Aorta (tissue), 5 donors: ENCODE results near the gene CREB5. TPM values are rescaled to one million over a fixed set of nuclear protein-coding genes. Genes with fewer than 3 reads are reported as not detected.

ENCODE experiments used
- ATAC-seq: fragments of 200-7000 bp; cut with Tn5 transposase; one replicate; pipeline ENCODE4 v1.9.1; 2022; ENCODE audit warnings: moderate library complexity; ENCODE audit not compliant: low FRiP score
- DNase-seq, 2 donors: peaks; one replicate each; pipeline ENCODE4 v3.0.0-alpha.2; 2020
- H3K27ac ChIP-seq, 2 donors: one replicate each; pipeline ENCODE4 v1.5.1; 2013; ENCODE audit warnings: low read length in 2 of 2, mild to moderate bottlenecking in 2 of 2, moderate library complexity in 2 of 2, control low read depth in 1 of 2, inconsistent platforms in 1 of 2, low read depth in 1 of 2
- H3K27me3 ChIP-seq, 2 donors: one replicate each; pipeline ENCODE4 v1.6.1; 2013; ENCODE audit warnings: control low read depth in 1 of 2, low read length in 1 of 2, mild to moderate bottlenecking in 1 of 2, moderate library complexity in 1 of 2; ENCODE audit not compliant: insufficient read depth in 2 of 2, control insufficient read depth in 1 of 2
- H3K36me3 ChIP-seq, 2 donors: one replicate each; pipeline ENCODE4 v1.6.1; 2013; ENCODE audit warnings: control low read depth in 1 of 2, low read length in 1 of 2, mild to moderate bottlenecking in 1 of 2; ENCODE audit not compliant: insufficient read depth in 2 of 2, control insufficient read depth in 1 of 2
- H3K4me1 ChIP-seq, 2 donors: one replicate each; pipeline ENCODE4 v1.6.1; 2013; ENCODE audit warnings: low read length in 2 of 2, control low read depth in 1 of 2, mild to moderate bottlenecking in 1 of 2, moderate library complexity in 1 of 2; ENCODE audit not compliant: insufficient read depth in 2 of 2, control insufficient read depth in 1 of 2
- H3K4me3 ChIP-seq, 2 donors: one replicate each; pipeline ENCODE4 v1.5.1; 2013; ENCODE audit warnings: low read length in 2 of 2, control low read depth in 1 of 2, mild to moderate bottlenecking in 1 of 2
- H3K9me3 ChIP-seq: one replicate; pipeline ENCODE4 v1.6.1; 2013; ENCODE audit warnings: mild to moderate bottlenecking, low read length; ENCODE audit not compliant: control insufficient read depth
- WGBS, 2 donors: extraction: QIAGEN DNeasy Blood & Tissue Kit; methylation state at CpG; one replicate each; pipeline ENCODE4 v1.1.7; 2013; 5-methylcytosine and 5-hydroxymethylcytosine counted together
- intact Hi-C, 2 donors: fragments of 100-400 bp; cut with DNase I; formaldehyde crosslinking; loops; one replicate each; pipeline versions ENCODE4 v1.14.2 to v1.15.0; 2022
- polyA plus RNA-seq, 2 donors: library from polyadenylated mRNA; stranded (reverse); fragments of 200-250 nt; gene quantifications; one replicate each; pipeline ENCODE4 v1.2.3, GENCODE V29; 2013
- total RNA-seq, 2 donors: library from RNA; stranded (reverse); fragmentation: NEBNext Ultra II Directional; extraction: Animal tissue kit (Norgen Biotek cat#: 25700); gene quantifications; one replicate each; pipeline ENCODE4 v1.2.1, GENCODE V29; 2021
- donor health status: healthy with polysubstance abuse.
- donor health status: Bipolar disorder and iron deficiency.
- donor health status: DM: no; HTN: no; CAD: no.
- donor health status: DM: no; HTN: no; CAD: no.
- donor health status: DM: yes; HTN: yes; CAD: no.

The CREB5 gene
- total and polyA plus RNA-seq, 4 donors = 2.6 to 57.1 (median 17.9) TPM

- DNase-seq = no peak
- Histone ChIP-seq H3K36me3 (no peaks in the 10 kb centered on the region), H3K4me3 (no peak overlapping the region), H3K4me1 (peaks cover 0 to 3% of the 10 kb centered on the region in 2 donors), H3K27me3 (no peaks in the 10 kb centered on the region), H3K9me3 (no peaks in the 10 kb centered on the region), H3K27ac (no peak overlapping the region)
- no peak for ATAC-seq
- intact Hi-C loops = no loop called here
Observed at GRCh38 chr7:28787106-28787505, 374.8 kb downstream of the CREB5 start.

- H3K9me3 ChIP-seq = no peaks in the 10 kb centered on the region
- H3K27me3 ChIP-seq = no peaks in the 10 kb centered on the region
- H3K27ac ChIP-seq = no peak overlapping the region
- no peak overlapping the region for H3K4me3 ChIP-seq
- 52 to 61% methylated on average over 4 of the region's 4 CpGs for WGBS, 2 donors
- DNase-seq = no peak
- no peaks in the 10 kb centered on the region for H3K4me1 ChIP-seq
- ATAC-seq = no peak
- H3K36me3 ChIP-seq = no peaks in the 10 kb centered on the region
- intact Hi-C loops = no loop called here
Observed at GRCh38 chr7:28790467-28790866, 378.1 kb downstream of the CREB5 start.

- Histone ChIP-seq H3K36me3 (no peaks in the 10 kb centered on the region), H3K4me1 (no peaks in the 10 kb centered on the region), H3K4me3 (no peak overlapping the region), H3K9me3 (no peaks in the 10 kb centered on the region), H3K27me3 (no peaks in the 10 kb centered on the region), H3K27ac (no peak overlapping the region)
- DNase-seq = no peak
- WGBS, 2 donors = 97 to 98% methylated on average over 2 of the region's 2 CpGs
- no peak for ATAC-seq
- intact Hi-C loops = no loop called here
Observed at GRCh38 chr7:28792858-28793257, 380.5 kb downstream of the CREB5 start.

- no peaks in the 10 kb centered on the region for H3K27me3 ChIP-seq
- ATAC-seq (no peak), DNase-seq (no peak)
- H3K36me3 ChIP-seq = no peaks in the 10 kb centered on the region
- intact Hi-C loops = no loop called here
- H3K4me1 ChIP-seq = no peaks in the 10 kb centered on the region
- no peaks in the 10 kb centered on the region for H3K9me3 ChIP-seq
- H3K27ac ChIP-seq = no peak overlapping the region
- 92 to 94% methylated on average over 9 of the region's 9 CpGs for WGBS, 2 donors
- no peak overlapping the region for H3K4me3 ChIP-seq
Observed at GRCh38 chr7:28793381-28794085, 381.2 kb downstream of the CREB5 start.

GRCh38 chr7:28798274-28798673 is 386.0 kb downstream of the CREB5 start:
- Histone ChIP-seq H3K4me3 (no peak overlapping the region), H3K4me1 (peaks cover 0 to 2% of the 10 kb centered on the region in 2 donors), H3K9me3 (no peaks in the 10 kb centered on the region), H3K27ac (no peak overlapping the region), H3K36me3 (no peaks in the 10 kb centered on the region), H3K27me3 (no peaks in the 10 kb centered on the region)
- DNase-seq = no peak
- WGBS, 2 donors = 81 to 83% methylated on average over 15 of the region's 15 CpGs
- no peak for ATAC-seq
- intact Hi-C loops = no loop called here

GRCh38 chr7:28799619-28800018 is 387.3 kb downstream of the CREB5 start:
- Histone ChIP-seq H3K27me3 (no peaks in the 10 kb centered on the region), H3K9me3 (no peaks in the 10 kb centered on the region), H3K4me1 (peaks cover 0 to 2% of the 10 kb centered on the region in 2 donors), H3K36me3 (peaks cover 0 to 1% of the 10 kb centered on the region in 2 donors), H3K27ac (no peak overlapping the region), H3K4me3 (no peak overlapping the region)
- DNase-seq (no peak), ATAC-seq (no peak)
- intact Hi-C loops = no loop called here
- WGBS, 2 donors = 11 to 25% methylated on average over 1 of the region's 1 CpG

GRCh38 chr7:28800150-28800549 is 387.8 kb downstream of the CREB5 start:
- H3K4me3 ChIP-seq = no peak overlapping the region
- peaks cover 0 to 1% of the 10 kb centered on the region in 2 donors for H3K36me3 ChIP-seq
- intact Hi-C loops = no loop called here
- H3K27ac ChIP-seq = no peak overlapping the region
- peaks cover 0 to 2% of the 10 kb centered on the region in 2 donors for H3K4me1 ChIP-seq
- no peaks in the 10 kb centered on the region for H3K9me3 ChIP-seq
- no peaks in the 10 kb centered on the region for H3K27me3 ChIP-seq
- ATAC-seq = no peak
- WGBS, 2 donors = 93 to 95% methylated on average over 7 of the region's 7 CpGs
- DNase-seq = peak in 1 of 2 donors; percentile 62

- 71 to 72% methylated on average over 5 of the region's 5 CpGs for WGBS, 2 donors
Observed at GRCh38 chr7:28802450-28802849, 390.1 kb downstream of the CREB5 start.

GRCh38 chr7:28804157-28804556 is 391.8 kb downstream of the CREB5 start:
- no peak for DNase-seq
- ATAC-seq = no peak
- intact Hi-C loops = no loop called here
- H3K4me3 ChIP-seq = no peak overlapping the region
- no peak overlapping the region for H3K27ac ChIP-seq
- 97 to 98% methylated on average over 8 of the region's 8 CpGs for WGBS, 2 donors
- H3K4me1 ChIP-seq = no peaks in the 10 kb centered on the region
- H3K36me3 ChIP-seq = peaks cover 0 to 1% of the 10 kb centered on the region in 2 donors
- no peaks in the 10 kb centered on the region for H3K9me3 ChIP-seq
- H3K27me3 ChIP-seq = no peaks in the 10 kb centered on the region

More at GRCh38 chr7:28802450-28802849, 390.1 kb downstream of the CREB5 start:
- Histone ChIP-seq H3K4me3 (no peak overlapping the region), H3K9me3 (no peaks in the 10 kb centered on the region), H3K27ac (no peak overlapping the region), H3K27me3 (no peaks in the 10 kb centered on the region), H3K4me1 (peaks cover 0 to 2% of the 10 kb centered on the region in 2 donors), H3K36me3 (peaks cover 0 to 1% of the 10 kb centered on the region in 2 donors)
- intact Hi-C loops = no loop called here
- DNase-seq (no peak), ATAC-seq (no peak)
